Pulmonary artery endothelial cell (primary cell): ENCODE results near the gene FAM222A. TPM values are rescaled to one million over a fixed set of nuclear protein-coding genes. Genes with fewer than 3 reads are reported as not detected.

Experiments
- DNase-seq: peaks from one replicate; pipeline ENCODE4 v3.0.0-alpha.2; 2011; ENCODE audit warnings: low read depth, low spot score
- total RNA-seq: library from RNA; depleted of rRNA; stranded (reverse); fragments of >200 nt; gene quantifications from 2 replicates; pipeline ENCODE4 v1.2.3, GENCODE V29; 2014

FAM222A gene
- 0.26 and 0.92 TPM in 2 replicates for total RNA-seq

- peak; percentile 79 for DNase-seq
Observed at GRCh38 chr12:109713187-109714070, at the start of gene FAM222A. Gene FAM222A (plus strand): TSS chr12:109713825. CDS start chr12:109744147, 30,322 bp downstream.

GRCh38 chr12:109664402-109664801 is 49.2 kb upstream of the FAM222A start:
- DNase-seq = no peak

GRCh38 chr12:109666068-109666467 is 47.6 kb upstream of the FAM222A start:
- no peak for DNase-seq

GRCh38 chr12:109670731-109671130 is 42.9 kb upstream of the FAM222A start:
- no peak for DNase-seq

GRCh38 chr12:109671502-109671901 is 42.1 kb upstream of the FAM222A start:
- DNase-seq = no peak

GRCh38 chr12:109673379-109673778 is 40.2 kb upstream of the FAM222A start:
- no peak for DNase-seq

GRCh38 chr12:109673884-109674283 is 39.7 kb upstream of the FAM222A start:
- DNase-seq = no peak

- no peak for DNase-seq
Observed at GRCh38 chr12:109675411-109675810, 38.2 kb upstream of the FAM222A start.

GRCh38 chr12:109677279-109677691 is 36.3 kb upstream of the FAM222A start:
- DNase-seq = no peak

- DNase-seq = no peak
Observed at GRCh38 chr12:109678719-109679118, 34.9 kb upstream of the FAM222A start.

- no peak for DNase-seq
Observed at GRCh38 chr12:109679501-109680263, 33.9 kb upstream of the FAM222A start.

GRCh38 chr12:109680264-109681005 is 33.2 kb upstream of the FAM222A start:
- DNase-seq = no peak

GRCh38 chr12:109681986-109682707 is 31.5 kb upstream of the FAM222A start:
- no peak for DNase-seq

GRCh38 chr12:109682708-109683060 is 30.9 kb upstream of the FAM222A start:
- no peak for DNase-seq

GRCh38 chr12:109683316-109683715 is 30.3 kb upstream of the FAM222A start:
- DNase-seq = no peak

- DNase-seq = no peak
Observed at GRCh38 chr12:109685574-109686447, 27.8 kb upstream of the FAM222A start.

- no peak for DNase-seq
Observed at GRCh38 chr12:109686523-109686922, 27.1 kb upstream of the FAM222A start.

GRCh38 chr12:109687250-109687649 is 26.4 kb upstream of the FAM222A start:
- no peak for DNase-seq

- no peak for DNase-seq
Observed at GRCh38 chr12:109689426-109689825, 24.2 kb upstream of the FAM222A start.

- no peak for DNase-seq
Observed at GRCh38 chr12:109693160-109693559, 20.5 kb upstream of the FAM222A start.
